H1 (cell line): ENCODE results near the gene FMN2. TPM values are rescaled to one million over a fixed set of nuclear protein-coding genes. Genes with fewer than 3 reads are reported as not detected.

Source experiments
- CTCF ChIA-PET: fragments of 300-600 bp; sonication (Branson Sonifier 250); formaldehyde crosslinking; loops from one replicate; lab custom pipeline; 2021; ENCODE audit not compliant: partially characterized antibody; lab: Charles Lee
- POLR2A ChIA-PET: fragments of 300-600 bp; sonication (Branson Sonifier 250); formaldehyde crosslinking; loops from one replicate; lab custom pipeline; 2021; ENCODE audit warnings: inconsistent platforms; ENCODE audit not compliant: partially characterized antibody; lab: Charles Lee
- DNase-seq, 2 experiments: peaks; one replicate each; pipeline versions ENCODE4 v3.0.0 to v3.0.0-alpha.2; 2010 to 2022; ENCODE audit warnings: low spot score in 2 of 2, low read depth in 1 of 2, mixed read lengths in 1 of 2
- FAIRE-seq: peaks from 2 replicates; lab custom pipeline; 2011; peaks lifted over from hg19 to GRCh38; lab: Jason Lieb, UNC
- H2AFZ ChIP-seq: 2 replicates; pipeline ENCODE4 v1.8.1; 2012; ENCODE audit warnings: low read length, inconsistent platforms
- H2AK5ac ChIP-seq: 2 replicates; pipeline ENCODE4 v1.6.1; 2013; ENCODE audit warnings: low read depth, low read length
- H2BK120ac ChIP-seq: replicated peaks from 2 replicates; pipeline ENCODE3; 2013; ENCODE audit warnings: low read depth, low read length, inconsistent platforms
- H2BK12ac ChIP-seq: 2 replicates; pipeline ENCODE4 v1.6.1; 2013; ENCODE audit warnings: low read depth, low read length
- H2BK15ac ChIP-seq: 2 replicates; pipeline ENCODE4 v1.6.1; 2013; ENCODE audit warnings: low read length
- H2BK20ac ChIP-seq: 2 replicates; pipeline ENCODE4 v1.6.1; 2013; ENCODE audit warnings: low read length
- H2BK5ac ChIP-seq: 2 replicates; pipeline ENCODE4 v1.6.1; 2013; ENCODE audit warnings: low read depth, low read length
- H3K14ac ChIP-seq: 2 replicates; pipeline ENCODE4 v1.6.1; 2013; ENCODE audit warnings: inconsistent platforms; ENCODE audit not compliant: insufficient read length
- H3K18ac ChIP-seq: 2 replicates; pipeline ENCODE4 v1.6.1; 2013; ENCODE audit warnings: low read length; ENCODE audit errors: extremely low read depth
- H3K23ac ChIP-seq: 2 replicates; pipeline ENCODE4 v1.6.1; 2013; ENCODE audit warnings: inconsistent platforms; ENCODE audit not compliant: insufficient read length
- H3K23me2 ChIP-seq: 2 replicates; pipeline ENCODE4 v1.6.1; 2013; ENCODE audit warnings: low read depth, low read length
- H3K27ac ChIP-seq: 2 replicates; pipeline ENCODE4 v1.6.1; 2011; ENCODE audit warnings: low read depth, low read length, inconsistent platforms
- H3K27me3 ChIP-seq, 4 experiments: replicated peaks in 1 of 4; 1 replicate in 1 of 4; 2 replicates in 3 of 4; pipeline versions ENCODE4 v1.6.1 to v1.8.1; 2011 to 2013; ENCODE audit warnings: low read length in 3 of 4, mild to moderate bottlenecking in 3 of 4, inconsistent platforms in 2 of 4, mixed read lengths in 2 of 4, moderate library complexity in 1 of 4; ENCODE audit not compliant: control insufficient read depth in 3 of 4, insufficient read depth in 3 of 4; ENCODE audit errors: extremely low read depth in 1 of 4
- H3K36me3 ChIP-seq, 4 experiments: 2 replicates each; pipeline versions ENCODE4 v1.6.1 to v1.8.1; 2011 to 2013; ENCODE audit warnings: mild to moderate bottlenecking in 4 of 4, low read length in 3 of 4, moderate library complexity in 2 of 4, control low read depth in 1 of 4, inconsistent platforms in 1 of 4; ENCODE audit not compliant: insufficient read depth in 4 of 4, control insufficient read depth in 2 of 4
- H3K4ac ChIP-seq: replicated peaks from 2 replicates; pipeline ENCODE3; 2013; ENCODE audit warnings: low read length, low read depth, mixed read lengths, inconsistent platforms; ENCODE audit not compliant: insufficient read length
- H3K4me1 ChIP-seq, 4 experiments: replicated peaks in 1 of 4; 1 replicate in 1 of 4; 2 replicates in 3 of 4; pipeline versions ENCODE4 v1.6.1 to v1.8.1; 2011 to 2013; ENCODE audit warnings: low read length in 3 of 4, inconsistent platforms in 2 of 4, mixed read lengths in 1 of 4; ENCODE audit not compliant: insufficient read depth in 4 of 4, control insufficient read depth in 3 of 4
- H3K4me2 ChIP-seq, 2 experiments: 2 replicates each; pipeline versions ENCODE4 v1.6.1 to v1.8.1; 2011 to 2013; ENCODE audit warnings: low read depth in 2 of 2, low read length in 2 of 2, control low read depth in 1 of 2, inconsistent platforms in 1 of 2, mild to moderate bottlenecking in 1 of 2; ENCODE audit not compliant: insufficient read depth in 1 of 2
- H3K4me3 ChIP-seq, 4 experiments: fragments of 200-600, 300-600 bp in 1 of 4; sonication (generic), shearing (Covaris generic), sonication (Bioruptor Twin) in 1 of 4; 2 replicates each; pipeline versions ENCODE4 v1.5.1 to v1.8.1; 2011 to 2016; ENCODE audit warnings: low read length in 4 of 4, low read depth in 3 of 4, control low read depth in 2 of 4, inconsistent platforms in 2 of 4, mild to moderate bottlenecking in 2 of 4, mixed read lengths in 1 of 4, moderate library complexity in 1 of 4; ENCODE audit not compliant: insufficient read depth in 2 of 4; ENCODE audit errors: extremely low read depth in 1 of 4
- H3K56ac ChIP-seq: replicated peaks from 2 replicates; pipeline ENCODE3; 2013; ENCODE audit warnings: low read depth, mild to moderate bottlenecking, mixed read lengths, low read length, inconsistent platforms; ENCODE audit not compliant: insufficient read length
- H3K79me1 ChIP-seq: 2 replicates; pipeline ENCODE4 v1.6.1; 2013; ENCODE audit warnings: low read depth, low read length, control low read depth
- H3K79me2 ChIP-seq, 2 experiments: 2 replicates each; pipeline versions ENCODE4 v1.6.1 to v1.8.1; 2012 to 2013; ENCODE audit warnings: low read length in 2 of 2, mild to moderate bottlenecking in 2 of 2, inconsistent platforms in 1 of 2; ENCODE audit not compliant: insufficient read depth in 2 of 2, control insufficient read depth in 1 of 2
- H3K9ac ChIP-seq, 4 experiments: replicated peaks in 1 of 4; 1 replicate in 1 of 4; 2 replicates in 3 of 4; pipeline versions ENCODE4 v1.6.1 to v1.8.1; 2011 to 2013; ENCODE audit warnings: low read depth in 3 of 4, low read length in 3 of 4, control low read depth in 2 of 4, mild to moderate bottlenecking in 2 of 4, moderate library complexity in 2 of 4, inconsistent platforms in 1 of 4; ENCODE audit errors: extremely low read depth in 1 of 4
- H3K9me3 ChIP-seq, 2 experiments: 2 replicates each; pipeline versions ENCODE4 v1.6.1 to v1.8.1; 2012 to 2013; ENCODE audit warnings: mild to moderate bottlenecking in 2 of 2, moderate library complexity in 2 of 2, control low read depth in 1 of 2, inconsistent platforms in 1 of 2, low read depth in 1 of 2, low read length in 1 of 2, mixed read lengths in 1 of 2; ENCODE audit not compliant: insufficient read depth in 2 of 2
- H4K20me1 ChIP-seq, 2 experiments: replicated peaks in 1 of 2; 2 replicates each; pipeline versions ENCODE3 to v1.8.1; 2011 to 2013; ENCODE audit warnings: inconsistent platforms in 2 of 2, low read length in 2 of 2, mild to moderate bottlenecking in 1 of 2; ENCODE audit not compliant: insufficient read depth in 2 of 2, control insufficient read depth in 1 of 2
- H4K5ac ChIP-seq: 2 replicates; pipeline ENCODE4 v1.6.1; 2013; ENCODE audit warnings: low read length, low read depth, mixed read lengths, inconsistent platforms; ENCODE audit not compliant: insufficient read length
- H4K8ac ChIP-seq: 2 replicates; pipeline ENCODE4 v1.8.0; 2013; ENCODE audit warnings: mild to moderate bottlenecking, moderate library complexity, low read length, inconsistent platforms; ENCODE audit not compliant: insufficient read depth; ENCODE audit errors: extremely low read depth
- H4K91ac ChIP-seq: replicated peaks from 2 replicates; pipeline ENCODE3; 2013; ENCODE audit warnings: low read length, mixed read lengths, inconsistent platforms; ENCODE audit not compliant: insufficient read length
- HDAC6 ChIP-seq: IDR thresholded peaks from one replicate; pipeline ENCODE4 v1.7.1; 2012; ENCODE audit warnings: low read depth, mild to moderate bottlenecking, inconsistent platforms, low read length, moderate library complexity
- KDM5A ChIP-seq: fragments of 200-600 bp; IDR thresholded peaks from 2 replicates; pipeline ENCODE4 v1.7.1; 2012; ENCODE audit warnings: mild to moderate bottlenecking, low read length, inconsistent platforms, mixed read lengths
- RNF2 ChIP-seq: fragments of 200-900, 300-1000 bp; sonication (generic); IDR thresholded peaks from 2 replicates; pipeline ENCODE4 v1.7.1; 2016; ENCODE audit warnings: borderline replicate concordance, low read depth, mild to moderate bottlenecking, antibody characterized with exemption, low read length; ENCODE audit not compliant: poor library complexity, severe bottlenecking; ENCODE audit errors: missing control alignments
- SUZ12 ChIP-seq: fragments of 200-600 bp; sonication (generic); IDR thresholded peaks from 2 replicates; pipeline ENCODE4 v1.6.1; 2012; ENCODE audit warnings: mild to moderate bottlenecking, inconsistent platforms, low read length, moderate library complexity, mixed read lengths
- TAF7 ChIP-seq: optimal IDR thresholded peaks from 2 replicates; pipeline ENCODE3; 2011; ENCODE audit warnings: low read depth, mild to moderate bottlenecking, inconsistent platforms, low read length, moderate library complexity, borderline replicate concordance
- WGBS, 2 experiments: shearing (Covaris generic) in 1 of 2; methylation state at CpG; one replicate each; pipeline versions ENCODE4 v1.1.6 to v1.1.7; 2013 to 2015; ENCODE audit warnings: low lambda C conversion rate in 2 of 2, mixed read lengths in 2 of 2, inconsistent platforms in 1 of 2, low coverage in 1 of 2, missing lambda C conversion rate in 1 of 2; ENCODE audit not compliant: insufficient replicate concordance in 2 of 2, insufficient coverage in 1 of 2, insufficient read length in 1 of 2; ENCODE audit errors: extremely low coverage in 1 of 2, missing lambda C conversion rate in 1 of 2; 5-methylcytosine and 5-hydroxymethylcytosine counted together
- polyA plus RNA-seq, 7 experiments: library from polyadenylated mRNA; depleted of rRNA in 3 of 7; stranded (reverse) in 5 of 7; unstranded in 2 of 7; fragments of >200 nt in 5 of 7; fragments of 200-250 nt in 2 of 7; gene quantifications; 1 replicate in 5 of 7; 2 replicates in 1 of 7; 4 replicates in 1 of 7; pipeline versions ENCODE4 v1.2.1 to v1.2.3, GENCODE V29; 2011 to 2013; ENCODE audit warnings: missing spikeins in 2 of 7, mixed read lengths in 2 of 7
- total RNA-seq: library from RNA; stranded (reverse); fragmentation: NEBNext Ultra II Directional; extraction: Animal tissue kit (Norgen Biotek cat#: 25700); gene quantifications from 2 replicates; pipeline ENCODE4 v1.2.1, GENCODE V29; 2021

The FMN2 gene
- total and polyA plus RNA-seq, 2 of the 8 experiments (the other 6 are each of a cell fraction or from before 2014, with no cell fraction given), result 0.83 to 2.0 TPM

DNA sequence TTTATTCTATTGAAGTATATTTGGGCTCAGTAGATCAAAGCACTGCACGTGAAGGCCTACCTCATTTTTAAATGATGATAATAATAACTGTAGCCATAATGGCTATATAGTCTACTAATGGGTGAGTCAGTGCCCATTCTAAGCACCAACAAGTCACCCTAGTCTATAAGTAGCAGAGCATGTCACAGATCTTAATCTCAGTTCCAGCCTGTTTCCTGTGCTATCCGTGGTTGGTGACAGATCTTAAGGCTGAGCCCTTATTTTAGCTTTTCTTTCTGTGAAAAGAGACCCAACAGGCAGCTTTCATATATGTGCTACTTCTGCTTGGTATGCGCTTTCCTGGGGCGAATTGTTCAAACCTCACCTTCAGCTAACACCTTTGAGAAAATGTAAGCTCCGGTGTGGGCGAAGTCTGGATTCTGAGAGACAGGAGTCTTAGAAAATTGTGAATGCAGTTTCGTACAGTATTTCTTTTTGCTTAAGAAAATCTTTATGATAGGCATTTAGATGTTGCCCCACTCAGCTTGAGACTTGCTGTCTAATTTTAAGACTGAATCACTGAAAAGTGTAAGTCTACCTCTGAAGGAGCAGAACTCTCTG lies 59.6 kb downstream of the FMN2 start:
- DNase-seq, result no peak
- H2BK20ac ChIP-seq, result no peak overlapping the region
- no peak overlapping the region for H4K8ac ChIP-seq
- no peak overlapping the region for H3K4me2 ChIP-seq
- H3K27me3 ChIP-seq, result no peaks in the 10 kb centered on the region
- H4K20me1 ChIP-seq, result no peaks in the 10 kb centered on the region
- no peaks in the 10 kb centered on the region for H3K9me3 ChIP-seq
- ChIA-PET CTCF (interaction anchor here (0.6 to 4.0 kb wide), 15 partner anchors 12 to 200 kb away, joined by 3 to 21 read pairs (median 5); no protein-coding TSS in a partner anchor), POLR2A (interaction anchor here (0.6 kb wide), 1 partner anchor 387 kb away, joined by 3 read pairs; no protein-coding TSS in a partner anchor)
- WGBS, 2 experiments, result 95% methylated on average over 7 of the region's 7 CpGs; no CpG with 5 or more reads in 1 of the 2 experiments
- no peak for TF ChIP-seq KDM5A
- TF ChIP-seq TAF7, result no peak
- no peak for TF ChIP-seq HDAC6
- TF ChIP-seq SUZ12, result no peak
- TF ChIP-seq RNF2, result no peak
- no peak overlapping the region for H3K56ac ChIP-seq
- H3K4me1 ChIP-seq, result no peaks in the 10 kb centered on the region
- H2BK15ac ChIP-seq, result no peak overlapping the region
- H2BK5ac ChIP-seq, result no peak overlapping the region
- H3K79me1 ChIP-seq, result no peaks in the 10 kb centered on the region
- no peak overlapping the region for H3K4me3 ChIP-seq
- H2AFZ ChIP-seq, result no peak overlapping the region
- H3K14ac ChIP-seq, result no peak overlapping the region
- no peak overlapping the region for H4K91ac ChIP-seq
- H3K23ac ChIP-seq, result no peak overlapping the region
- no peaks in the 10 kb centered on the region for H3K36me3 ChIP-seq
- no peak overlapping the region for H2AK5ac ChIP-seq
- H3K4ac ChIP-seq, result no peak overlapping the region
- no peak overlapping the region for H2BK12ac ChIP-seq
- FAIRE-seq, result no peak
- no peaks in the 10 kb centered on the region for H3K23me2 ChIP-seq
- H4K5ac ChIP-seq, result no peak overlapping the region
- no peak overlapping the region for H3K18ac ChIP-seq
- H2BK120ac ChIP-seq, result no peak overlapping the region
- no peak overlapping the region for H3K9ac ChIP-seq
- no peak overlapping the region for H3K27ac ChIP-seq
- no peaks in the 10 kb centered on the region for H3K79me2 ChIP-seq
